Ovary (tissue), 9 donors: Measurements from ENCODE around the gene XXYLT1. TPM values are rescaled to one million over a fixed set of nuclear protein-coding genes. Genes with fewer than 3 reads are reported as not detected.

Experiments
- DNase-seq, 5 donors: peaks; one replicate each; pipeline ENCODE4 v3.0.0-alpha.2; 2019 to 2020
- H3K27ac ChIP-seq, 2 donors: fragments of 200-600 bp; one replicate each; pipeline versions ENCODE4 v1.5.1 to v1.8.0; 2019 to 2022
- H3K27me3 ChIP-seq: fragments of 200-600 bp; one replicate; pipeline ENCODE4 v1.8.0; 2022
- H3K36me3 ChIP-seq: fragments of 200-600 bp; sonication (generic); one replicate; pipeline ENCODE4 v1.5.1; 2019
- H3K4me1 ChIP-seq: one replicate; pipeline ENCODE4 v1.8.1; 2013; ENCODE audit warnings: mild to moderate bottlenecking, moderate library complexity; ENCODE audit not compliant: insufficient read depth
- H3K4me3 ChIP-seq: fragments of 200-600 bp; sonication (generic); one replicate; pipeline ENCODE4 v1.5.1; 2017
- H3K9me3 ChIP-seq, 2 donors: fragments of 200-600 bp in 1 of 2; sonication (generic) in 1 of 2; one replicate each; pipeline versions ENCODE4 v1.5.1 to v1.8.1; 2013 to 2019; ENCODE audit warnings: mild to moderate bottlenecking in 1 of 2, moderate library complexity in 1 of 2
- CTCF ChIP-seq, 3 donors: fragments of 450-650 bp in 2 of 3; fragments of 200-600 bp in 1 of 3; IDR thresholded peaks; one replicate each; pipeline versions ENCODE4 v1.5.1 to v1.8.0; 2016 to 2022; ENCODE audit warnings: antibody characterized with exemption in 3 of 3, mild to moderate bottlenecking in 1 of 3
- EP300 ChIP-seq: sonication (generic); formaldehyde crosslinking; IDR thresholded peaks from one replicate; pipeline ENCODE4 v1.6.1; 2017; ENCODE audit warnings: antibody characterized with exemption
- POLR2A ChIP-seq: fragments of 450-650 bp; IDR thresholded peaks from one replicate; pipeline ENCODE4 v1.6.1; 2017; ENCODE audit warnings: antibody characterized with exemption, mild to moderate bottlenecking, moderate library complexity
- WGBS, 3 donors: extraction: QIAGEN DNeasy Blood & Tissue Kit in 1 of 3; methylation state at CpG; one replicate each; pipeline versions ENCODE4 v1.1.5 to v1.1.7; 2013 to 2017; 5-methylcytosine and 5-hydroxymethylcytosine counted together
- intact Hi-C, 4 donors: fragments of 100-400 bp; cut with DNase I; formaldehyde crosslinking; loops; one replicate each; pipeline versions ENCODE4 v1.11.0 to v1.15.1; 2022 to 2023
- polyA plus RNA-seq, 2 donors: library from polyadenylated mRNA; stranded (reverse); fragments of 200-250 nt in 1 of 2; fragments of 350-450 nt in 1 of 2; fragmentation: Illumina TruSeq in 1 of 2; extraction: RNeasy Lipid Tissue Mini Kit (QIAGEN cat#74804) in 1 of 2; gene quantifications; one replicate each; pipeline ENCODE4 v1.2.3, GENCODE V29; 2013 to 2014
- total RNA-seq, 7 donors: library from RNA; depleted of rRNA in 2 of 7; stranded (reverse); fragments of >200 nt in 2 of 7; fragmentation: NEBNext Ultra II Directional in 3 of 7; extraction: Animal tissue kit (Norgen Biotek cat#: 25700) in 3 of 7; gene quantifications; one replicate each; pipeline versions ENCODE4 v1.1.0 to v1.2.4, GENCODE V29; 2016 to 2023
- donor health status: DM: no; HTN: no; CAD: no; lungs with moderate emphysema.
- donor health status: DM: no; HTN: no; CAD: no.
- donor health status: Bipolar disorder and iron deficiency.
- donor health status: DM: yes; HTN: yes; CAD: no.
- donor health status: DM: no; HTN: no; CAD: no.
- donor health status: DM: yes; HTN: yes; CAD: no.

The XXYLT1 gene
- total and polyA plus RNA-seq, 9 donors = 5.6 to 13.6 (median 10.2) TPM

- WGBS, 3 donors = 73 to 82% (median 81%) methylated on average over 12 of the region's 12 CpGs
- intact Hi-C loops = no loop called here
- H3K36me3 ChIP-seq = no peaks in the 10 kb centered on the region
- H3K4me1 ChIP-seq = no peaks in the 10 kb centered on the region
- H3K4me3 ChIP-seq = no peak overlapping the region
- no peak for TF ChIP-seq CTCF (IDR thresholded peaks at IDR 0.05)
- TF ChIP-seq EP300 = no peak
- TF ChIP-seq POLR2A = no peak
- no peaks in the 10 kb centered on the region for H3K9me3 ChIP-seq
- no peak for DNase-seq
- no peak overlapping the region for H3K27ac ChIP-seq
- H3K27me3 ChIP-seq = no peaks in the 10 kb centered on the region
Measured at GRCh38 chr3:195133462-195133861, 137.5 kb downstream of the XXYLT1 start.

GRCh38 chr3:195133013-195133412 lies 137.9 kb downstream of the XXYLT1 start:
- no peaks in the 10 kb centered on the region for H3K9me3 ChIP-seq
- H3K4me3 ChIP-seq = no peak overlapping the region
- H3K27me3 ChIP-seq = no peaks in the 10 kb centered on the region
- H3K4me1 ChIP-seq = no peaks in the 10 kb centered on the region
- DNase-seq = no peak
- no peak for TF ChIP-seq EP300
- no peak for TF ChIP-seq POLR2A
- no peak for TF ChIP-seq CTCF (IDR thresholded peaks at IDR 0.05)
- intact Hi-C loops = no loop called here
- no peaks in the 10 kb centered on the region for H3K36me3 ChIP-seq
- H3K27ac ChIP-seq = no peak overlapping the region
- 80 to 88% (median 85%) methylated on average over 4 of the region's 4 CpGs for WGBS, 3 donors

GRCh38 chr3:195131176-195131575 lies 139.8 kb downstream of the XXYLT1 start:
- Histone ChIP-seq H3K36me3 (no peaks in the 10 kb centered on the region), H3K4me3 (no peak overlapping the region), H3K9me3 (no peaks in the 10 kb centered on the region), H3K4me1 (no peaks in the 10 kb centered on the region), H3K27ac (no peak overlapping the region), H3K27me3 (no peaks in the 10 kb centered on the region)
- 98 to 100% (median 98%) methylated on average over 4 of the region's 4 CpGs for WGBS, 3 donors
- intact Hi-C loops = no loop called here
- no peak for DNase-seq
- TF ChIP-seq CTCF (IDR thresholded peaks at IDR 0.05) = no peak
- no peak for TF ChIP-seq EP300
- no peak for TF ChIP-seq POLR2A

GRCh38 chr3:195129644-195130492 lies 141.1 kb downstream of the XXYLT1 start:
- H3K27me3 ChIP-seq = no peaks in the 10 kb centered on the region
- no peak overlapping the region for H3K27ac ChIP-seq
- TF ChIP-seq POLR2A (no peak), EP300 (no peak), CTCF (IDR thresholded peaks at IDR 0.05) (no peak)
- H3K4me3 ChIP-seq = no peak overlapping the region
- intact Hi-C loops = loop anchor here in 2 of 4 donors (10.0 kb wide), 1 partner anchor 125 kb away; no protein-coding TSS in a partner anchor
- H3K4me1 ChIP-seq = no peaks in the 10 kb centered on the region
- DNase-seq = no peak
- no peaks in the 10 kb centered on the region for H3K9me3 ChIP-seq
- WGBS, 3 donors = 40 to 64% (median 44%) methylated on average over 11 of the region's 11 CpGs
- no peaks in the 10 kb centered on the region for H3K36me3 ChIP-seq
